ENCODE measurements around the gene UAP1L1. TPM values are rescaled to one million over a fixed set of nuclear protein-coding genes. Genes with fewer than 3 reads are reported as not detected.

UAP1L1 gene
- polyA plus RNA-seq, 2 of the 4 experiments (the other 2 are of a cell fraction) = 1.2 to 7.8 TPM

DNA sequence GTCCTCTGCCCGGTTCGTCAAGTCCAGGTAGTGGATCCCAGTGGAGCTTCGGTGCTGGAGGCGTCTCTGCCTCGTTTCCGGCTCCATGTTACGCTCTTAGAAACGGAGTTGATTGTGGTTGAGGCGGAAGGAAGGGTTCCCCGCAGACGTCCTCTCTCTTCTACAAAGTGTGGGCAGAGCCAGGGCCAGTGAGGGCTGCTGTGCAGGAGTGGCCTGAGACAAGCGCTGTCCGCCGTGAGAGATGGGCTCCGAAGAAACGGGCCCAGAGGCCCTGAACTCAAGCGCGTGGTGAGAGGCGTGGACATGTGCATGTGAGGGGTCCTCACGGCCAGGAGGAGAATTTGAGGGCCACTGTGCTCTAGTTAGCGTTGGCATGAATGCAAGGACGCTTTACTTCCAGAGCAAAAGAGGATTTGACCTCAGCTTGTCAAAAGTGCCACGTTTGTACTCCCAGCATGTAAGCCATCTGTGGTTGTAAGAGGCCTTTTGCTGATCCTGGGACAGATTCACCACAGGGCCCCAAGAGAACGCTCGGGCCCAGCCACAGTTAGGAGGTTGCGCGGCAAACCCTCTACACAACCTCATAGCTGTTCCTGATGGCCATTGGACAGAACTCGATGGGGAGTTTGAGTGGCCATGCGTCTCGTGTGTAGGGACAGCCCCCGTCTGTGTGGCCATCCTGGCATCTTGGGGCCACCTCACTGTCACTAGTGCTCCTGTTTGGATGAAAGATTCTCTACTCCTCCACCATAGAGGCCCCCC is 19.6 kb downstream of the UAP1L1 start:
- 93% methylated on average over 30 of the region's 31 CpGs for WGBS (ENCODE audit: missing lambda C conversion rate)
- TF ChIP-seq, protein P1, sequence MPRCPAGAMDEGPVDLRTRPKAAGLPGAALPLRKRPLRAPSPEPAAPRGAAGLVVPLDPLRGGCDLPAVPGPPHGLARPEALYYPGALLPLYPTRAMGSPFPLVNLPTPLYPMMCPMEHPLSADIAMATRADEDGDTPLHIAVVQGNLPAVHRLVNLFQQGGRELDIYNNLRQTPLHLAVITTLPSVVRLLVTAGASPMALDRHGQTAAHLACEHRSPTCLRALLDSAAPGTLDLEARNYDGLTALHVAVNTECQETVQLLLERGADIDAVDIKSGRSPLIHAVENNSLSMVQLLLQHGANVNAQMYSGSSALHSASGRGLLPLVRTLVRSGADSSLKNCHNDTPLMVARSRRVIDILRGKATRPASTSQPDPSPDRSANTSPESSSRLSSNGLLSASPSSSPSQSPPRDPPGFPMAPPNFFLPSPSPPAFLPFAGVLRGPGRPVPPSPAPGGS (IDR thresholded peaks at IDR 0.05) = no peak
- TF ChIP-seq, protein P2, sequence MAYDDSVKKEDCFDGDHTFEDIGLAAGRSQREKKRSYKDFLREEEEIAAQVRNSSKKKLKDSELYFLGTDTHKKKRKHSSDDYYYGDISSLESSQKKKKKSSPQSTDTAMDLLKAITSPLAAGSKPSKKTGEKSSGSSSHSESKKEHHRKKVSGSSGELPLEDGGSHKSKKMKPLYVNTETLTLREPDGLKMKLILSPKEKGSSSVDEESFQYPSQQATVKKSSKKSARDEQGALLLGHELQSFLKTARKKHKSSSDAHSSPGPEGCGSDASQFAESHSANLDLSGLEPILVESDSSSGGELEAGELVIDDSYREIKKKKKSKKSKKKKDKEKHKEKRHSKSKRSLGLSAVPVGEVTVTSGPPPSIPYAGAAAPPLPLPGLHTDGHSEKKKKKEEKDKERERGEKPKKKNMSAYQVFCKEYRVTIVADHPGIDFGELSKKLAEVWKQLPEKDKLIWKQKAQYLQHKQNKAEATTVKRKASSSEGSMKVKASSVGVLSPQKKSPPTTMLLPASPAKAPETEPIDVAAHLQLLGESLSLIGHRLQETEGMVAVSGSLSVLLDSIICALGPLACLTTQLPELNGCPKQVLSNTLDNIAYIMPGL (CRISPR knock-in tag; IDR thresholded peaks at IDR 0.05; ENCODE audit: borderline replicate concordance) = no peak
- TF ChIP-seq ESRRA (IDR thresholded peaks at IDR 0.05; ENCODE audit: borderline replicate concordance, low read length) = no peak
- no peak for TF ChIP-seq RFX5 (IDR thresholded peaks at IDR 0.05)
- TF ChIP-seq, protein P3, sequence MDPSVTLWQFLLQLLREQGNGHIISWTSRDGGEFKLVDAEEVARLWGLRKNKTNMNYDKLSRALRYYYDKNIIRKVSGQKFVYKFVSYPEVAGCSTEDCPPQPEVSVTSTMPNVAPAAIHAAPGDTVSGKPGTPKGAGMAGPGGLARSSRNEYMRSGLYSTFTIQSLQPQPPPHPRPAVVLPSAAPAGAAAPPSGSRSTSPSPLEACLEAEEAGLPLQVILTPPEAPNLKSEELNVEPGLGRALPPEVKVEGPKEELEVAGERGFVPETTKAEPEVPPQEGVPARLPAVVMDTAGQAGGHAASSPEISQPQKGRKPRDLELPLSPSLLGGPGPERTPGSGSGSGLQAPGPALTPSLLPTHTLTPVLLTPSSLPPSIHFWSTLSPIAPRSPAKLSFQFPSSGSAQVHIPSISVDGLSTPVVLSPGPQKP (IDR thresholded peaks at IDR 0.05; ENCODE audit: low read depth, low read length) = no peak
- FAIRE-seq = no peak
- H3K4me1 ChIP-seq = no peaks in the 10 kb centered on the region
- no peak overlapping the region for H3K4me2 ChIP-seq
- no peak for DNase-seq (ENCODE audit: low read depth in 1 of 2, low spot score in 1 of 2)
- no peak for ATAC-seq
- ChIA-PET CTCF (interaction anchor here (1.2 to 24.0 kb wide), 10 partner anchors 10 to 149 kb away, joined by 3 to 321 read pairs (median 4); partner anchors contain the start of genes ANAPC2, MAN1B1, SAPCD2 and SSNA1), POLR2A (interaction anchor here (0.8 kb wide), 1 partner anchor 10 kb away, joined by 3 read pairs; the partner anchor contains the start of gene MAN1B1)
- H3K9me3 ChIP-seq = peaks cover 2% of the 10 kb centered on the region; the same call in 2 of the 3 replicates
- H3K27ac ChIP-seq = no peak overlapping the region
- H3K4me3 ChIP-seq = no peak overlapping the region

- WGBS (ENCODE audit: missing lambda C conversion rate) = 93% methylated on average over 10 of the region's 20 CpGs
- ChIA-PET CTCF (interaction anchor here (1.3 to 24.0 kb wide), 5 partner anchors 12 to 69 kb away, joined by 3 to 321 read pairs (median 9); partner anchors contain the start of genes MAN1B1 and SAPCD2), POLR2A (interaction anchor here (0.8 kb wide), 1 partner anchor 11 kb away, joined by 4 read pairs; the partner anchor contains the start of gene MAN1B1)
- DNase-seq (ENCODE audit: low read depth in 1 of 2, low spot score in 1 of 2) (no peak), ATAC-seq (no peak), FAIRE-seq (no peak)
- Histone ChIP-seq H3K4me2 (no peak overlapping the region), H3K4me1 (no peaks in the 10 kb centered on the region), H3K27ac (no peak overlapping the region), H3K9me3 (peaks cover 5% of the 10 kb centered on the region), H3K4me3 (no peak overlapping the region)
- TF ChIP-seq ZC3H11A (IDR thresholded peaks at IDR 0.05) (no peak), HEYL (CRISPR knock-in tag; IDR thresholded peaks at IDR 0.05) (no peak)
- TF ChIP-seq, protein P4, sequence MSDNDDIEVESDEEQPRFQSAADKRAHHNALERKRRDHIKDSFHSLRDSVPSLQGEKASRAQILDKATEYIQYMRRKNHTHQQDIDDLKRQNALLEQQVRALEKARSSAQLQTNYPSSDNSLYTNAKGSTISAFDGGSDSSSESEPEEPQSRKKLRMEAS (IDR thresholded peaks at IDR 0.05) = no peak
Observed at GRCh38 chr9:137097761-137098462, 20.6 kb downstream of the UAP1L1 start.

DNA sequence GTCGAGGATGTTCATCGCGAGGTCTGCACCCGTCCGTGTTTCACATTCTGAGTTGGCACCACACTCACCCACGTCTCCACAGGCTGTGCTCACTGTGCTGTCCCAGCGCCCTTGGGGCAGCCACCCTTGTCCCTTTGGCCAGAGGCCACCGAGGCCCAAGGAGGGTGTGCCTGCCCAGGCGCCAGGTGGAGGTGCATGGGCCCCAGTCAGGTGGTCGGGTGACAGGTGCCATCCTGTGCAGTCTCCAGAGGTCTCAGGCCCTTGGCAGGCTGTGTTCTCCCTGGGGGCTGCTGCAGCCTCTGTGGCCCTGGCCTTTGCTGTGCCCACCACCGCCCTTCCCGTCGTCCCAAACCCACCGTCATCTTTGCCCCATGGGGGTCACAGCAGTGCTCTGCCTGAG is 21.9 kb downstream of the UAP1L1 start:
- peaks cover 7% of the 10 kb centered on the region for H3K9me3 ChIP-seq
- 84% methylated on average over 14 of the region's 14 CpGs for WGBS (ENCODE audit: missing lambda C conversion rate)
- no peak for TF ChIP-seq SREBF2 (IDR thresholded peaks at IDR 0.05)
- TF ChIP-seq, protein P4 (IDR thresholded peaks at IDR 0.05) = no peak
- TF ChIP-seq, protein P5, sequence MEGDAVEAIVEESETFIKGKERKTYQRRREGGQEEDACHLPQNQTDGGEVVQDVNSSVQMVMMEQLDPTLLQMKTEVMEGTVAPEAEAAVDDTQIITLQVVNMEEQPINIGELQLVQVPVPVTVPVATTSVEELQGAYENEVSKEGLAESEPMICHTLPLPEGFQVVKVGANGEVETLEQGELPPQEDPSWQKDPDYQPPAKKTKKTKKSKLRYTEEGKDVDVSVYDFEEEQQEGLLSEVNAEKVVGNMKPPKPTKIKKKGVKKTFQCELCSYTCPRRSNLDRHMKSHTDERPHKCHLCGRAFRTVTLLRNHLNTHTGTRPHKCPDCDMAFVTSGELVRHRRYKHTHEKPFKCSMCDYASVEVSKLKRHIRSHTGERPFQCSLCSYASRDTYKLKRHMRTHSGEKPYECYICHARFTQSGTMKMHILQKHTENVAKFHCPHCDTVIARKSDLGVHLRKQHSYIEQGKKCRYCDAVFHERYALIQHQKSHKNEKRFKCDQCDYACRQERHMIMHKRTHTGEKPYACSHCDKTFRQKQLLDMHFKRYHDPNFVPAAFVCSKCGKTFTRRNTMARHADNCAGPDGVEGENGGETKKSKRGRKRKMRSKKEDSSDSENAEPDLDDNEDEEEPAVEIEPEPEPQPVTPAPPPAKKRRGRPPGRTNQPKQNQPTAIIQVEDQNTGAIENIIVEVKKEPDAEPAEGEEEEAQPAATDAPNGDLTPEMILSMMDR (IDR thresholded peaks at IDR 0.05) = no peak
- no peak for TF ChIP-seq HOXB5 (CRISPR knock-in tag; IDR thresholded peaks at IDR 0.05)
- no peak for TF ChIP-seq FOSB (CRISPR knock-in tag; IDR thresholded peaks at IDR 0.05)
- no peak for TF ChIP-seq RFX5 (IDR thresholded peaks at IDR 0.05)
- no peak for TF ChIP-seq NFE2L2 (conservative IDR thresholded peaks at IDR 0.05; ENCODE audit: low read length)
- no peak for TF ChIP-seq NPAS2 (CRISPR knock-in tag; IDR thresholded peaks at IDR 0.05; ENCODE audit: borderline replicate concordance)
- no peak for TF ChIP-seq MAFK (IDR thresholded peaks at IDR 0.05; ENCODE audit: partially characterized antibody)
- TF ChIP-seq FOSL2 (IDR thresholded peaks at IDR 0.05) = no peak
- no peak for TF ChIP-seq FOSL2 (CRISPR knock-in tag; IDR thresholded peaks at IDR 0.05)
- TF ChIP-seq HOXB13 (CRISPR knock-in tag; IDR thresholded peaks at IDR 0.05; ENCODE audit: low read depth) = no peak
- no peak for FAIRE-seq
- ATAC-seq = no peak; a peak in 1 of 6 replicates
- H3K4me2 ChIP-seq = no peak overlapping the region
- CTCF ChIA-PET = interaction anchor here (1.0 to 3.1 kb wide), 2 partner anchors 10 to 52 kb away, joined by 3 to 9 read pairs; no protein-coding TSS in a partner anchor
- H3K4me3 ChIP-seq = no peak overlapping the region
- H3K27ac ChIP-seq = no peak overlapping the region
- no peaks in the 10 kb centered on the region for H3K4me1 ChIP-seq
- POLR2A ChIA-PET = interaction anchor here (0.6 kb wide), 1 partner anchor 14 kb away, joined by 6 read pairs; no protein-coding TSS in a partner anchor
- DNase-seq (ENCODE audit: low read depth in 1 of 2, low spot score in 1 of 2) = no peak

Measured in A549 (cell line).